PC-3 (cell line): ENCODE measurements around the gene SLC25A36. TPM values are rescaled to one million over a fixed set of nuclear protein-coding genes. Genes with fewer than 3 reads are reported as not detected.

Source experiments
- ATAC-seq: fragments of 200-7000 bp; cut with Tn5 transposase; 2 replicates; pipeline ENCODE4 v1.9.1; 2020; ENCODE audit warnings: mild to moderate bottlenecking, moderate library complexity
- BruUV-seq: library from RNA; stranded (reverse); fragments of 400-500 nt; replicated peaks from 2 replicates; lab custom pipeline; 2021; lab: Mats Ljungman, UMichigan
- CTCF ChIA-PET: fragments of 300-600 bp; sonication (Branson Sonifier 250); formaldehyde crosslinking; loops from one replicate; lab custom pipeline; 2022; ENCODE audit warnings: antibody characterized with exemption; lab: Charles Lee
- POLR2A ChIA-PET: fragments of 300-600 bp; sonication (Branson Sonifier 250); formaldehyde crosslinking; loops from one replicate; lab custom pipeline; 2022; ENCODE audit warnings: antibody characterized with exemption; ENCODE audit not compliant: unreplicated experiment; lab: Charles Lee
- DNase-seq: peaks from one replicate; pipeline ENCODE4 v3.0.0-alpha.2; 2015
- H2AFZ ChIP-seq: fragments of 300-600 bp; sonication (generic); 2 replicates; pipeline ENCODE4 v1.6.0; 2016; ENCODE audit warnings: antibody characterized with exemption, low read length
- H3F3A ChIP-seq: fragments of 300-600 bp; sonication (generic); one replicate; pipeline ENCODE4 v1.6.0; 2017; ENCODE audit warnings: antibody characterized with exemption, low read length, control low read depth, mild to moderate bottlenecking; ENCODE audit not compliant: unreplicated experiment
- H3K27ac ChIP-seq: fragments of 300-600 bp; sonication (generic); 2 replicates; pipeline ENCODE4 v1.5.1; 2016; ENCODE audit warnings: mild to moderate bottlenecking, low read length
- H3K27me3 ChIP-seq: fragments of 300-600 bp; sonication (generic); 2 replicates; pipeline ENCODE4 v1.6.1; 2016; ENCODE audit warnings: low read length, mixed read lengths
- H3K36me3 ChIP-seq: fragments of 300-600 bp; sonication (generic); 2 replicates; pipeline ENCODE4 v1.6.1; 2016; ENCODE audit warnings: low read depth, mixed run types, low read length, mixed read lengths
- H3K4me1 ChIP-seq: fragments of 300-600 bp; sonication (generic); 2 replicates; pipeline ENCODE4 v1.5.1; 2016; ENCODE audit warnings: low read length; ENCODE audit not compliant: insufficient read depth
- H3K4me2 ChIP-seq: fragments of 300-600 bp; sonication (generic); 2 replicates; pipeline ENCODE4 v1.6.0; 2016; ENCODE audit warnings: low read length
- H3K4me3 ChIP-seq: fragments of 300-600 bp; sonication (generic); 2 replicates; pipeline ENCODE4 v1.5.1; 2016; ENCODE audit warnings: mild to moderate bottlenecking, low read length, mixed read lengths
- H3K79me2 ChIP-seq: fragments of 300-600 bp; sonication (generic); 2 replicates; pipeline ENCODE4 v1.6.1; 2017; ENCODE audit warnings: low read length, mixed read lengths
- H3K9ac ChIP-seq: fragments of 300-600 bp; sonication (generic); 2 replicates; pipeline ENCODE4 v1.6.0; 2016; ENCODE audit warnings: mild to moderate bottlenecking, low read length
- H3K9me2 ChIP-seq: fragments of 300-600 bp; sonication (generic); replicated peaks from 2 replicates; pipeline ENCODE4 v1.6.1; 2016; ENCODE audit warnings: mixed run types, low read length, mixed read lengths
- H3K9me3 ChIP-seq: fragments of 300-600 bp; sonication (generic); 2 replicates; pipeline ENCODE4 v1.6.1; 2016; ENCODE audit warnings: low read length, mixed read lengths
- H4K20me1 ChIP-seq: fragments of 300-600 bp; sonication (generic); 2 replicates; pipeline ENCODE4 v1.6.1; 2016; ENCODE audit warnings: low read length, mixed read lengths
- CTCF ChIP-seq: fragments of 300-600 bp; sonication (generic); conservative IDR thresholded peaks from 2 replicates; pipeline ENCODE4 v1.5.1; 2017; ENCODE audit warnings: antibody characterized with exemption, low read depth, mild to moderate bottlenecking, low read length
- EZH2 ChIP-seq: fragments of 300-600 bp; sonication (generic); IDR thresholded peaks from one replicate; pipeline ENCODE4 v1.6.1; 2017; ENCODE audit warnings: antibody characterized with exemption, mild to moderate bottlenecking, low read length; ENCODE audit not compliant: unreplicated experiment
- EZH2phosphoT487 ChIP-seq: fragments of 300-600 bp; sonication (generic); IDR thresholded peaks from 2 replicates; pipeline ENCODE4 v1.6.1; 2018; ENCODE audit warnings: mild to moderate bottlenecking, antibody characterized with exemption, low read length, borderline replicate concordance
- intact Hi-C: fragments of 100-400 bp; cut with micrococcal nuclease; formaldehyde crosslinking; loops from 2 replicates; pipeline ENCODE4 v1.9.0; 2023
- total RNA-seq: library from RNA; depleted of rRNA; stranded (reverse); fragments of >200 nt; gene quantifications from 2 replicates; pipeline ENCODE4 v1.2.3, GENCODE V29; 2014

The SLC25A36 gene
- total RNA-seq, 1 experiment from 2014 or later, result 57.3 TPM

- DNase-seq, result no peak
- H3K27me3 ChIP-seq, result no peaks in the 10 kb centered on the region
- H3K9me3 ChIP-seq, result no peaks in the 10 kb centered on the region
- H3K36me3 ChIP-seq, result no peaks in the 10 kb centered on the region
- no TSS peak for BruUV-seq
- no peak overlapping the region for H2AFZ ChIP-seq
- ATAC-seq, result no peak
- no peaks in the 10 kb centered on the region for H4K20me1 ChIP-seq
- H3K9me2 ChIP-seq, result no peaks in the 10 kb centered on the region
- no peaks in the 10 kb centered on the region for H3F3A ChIP-seq
- CTCF ChIA-PET, result no interaction called here
- no peaks in the 10 kb centered on the region for H3K4me1 ChIP-seq
- H3K9ac ChIP-seq, result no peak overlapping the region
- intact Hi-C loops, result no loop called here
- POLR2A ChIA-PET, result no interaction called here
- H3K79me2 ChIP-seq, result no peaks in the 10 kb centered on the region
- TF ChIP-seq CTCF, result no peak
- TF ChIP-seq EZH2phosphoT487, result no peak
- no peak for TF ChIP-seq EZH2
- H3K4me2 ChIP-seq, result no peak overlapping the region
- H3K27ac ChIP-seq, result no peak overlapping the region
- H3K4me3 ChIP-seq, result no peak overlapping the region
Observed at GRCh38 chr3:140931016-140931454, 10.6 kb upstream of the SLC25A36 start.

GRCh38 chr3:140931801-140932200 is 9.8 kb upstream of the SLC25A36 start:
- Histone ChIP-seq H3K4me1 (no peaks in the 10 kb centered on the region), H4K20me1 (no peaks in the 10 kb centered on the region), H3K9me3 (no peaks in the 10 kb centered on the region), H3K9ac (no peak overlapping the region), H3K79me2 (no peaks in the 10 kb centered on the region), H3F3A (no peaks in the 10 kb centered on the region), H3K9me2 (no peaks in the 10 kb centered on the region), H3K27me3 (no peaks in the 10 kb centered on the region), H2AFZ (no peak overlapping the region), H3K36me3 (no peaks in the 10 kb centered on the region), H3K4me3 (no peak overlapping the region), H3K4me2 (no peak overlapping the region), H3K27ac (no peak overlapping the region)
- no peak for ATAC-seq
- DNase-seq, result no peak
- TF ChIP-seq CTCF (no peak), EZH2phosphoT487 (no peak), EZH2 (no peak)
- ChIA-PET POLR2A (no interaction called here), CTCF (no interaction called here)
- BruUV-seq, result no TSS peak
- intact Hi-C loops, result no loop called here

- POLR2A ChIA-PET, result no interaction called here
- H3K9me3 ChIP-seq, result no peaks in the 10 kb centered on the region
- no peaks in the 10 kb centered on the region for H3K79me2 ChIP-seq
- intact Hi-C loops, result no loop called here
- no peaks in the 10 kb centered on the region for H3F3A ChIP-seq
- H3K36me3 ChIP-seq, result no peaks in the 10 kb centered on the region
- DNase-seq, result no peak
- H3K27ac ChIP-seq, result no peak overlapping the region
- H3K9ac ChIP-seq, result no peak overlapping the region
- H3K9me2 ChIP-seq, result no peaks in the 10 kb centered on the region
- H3K4me2 ChIP-seq, result no peak overlapping the region
- BruUV-seq, result no TSS peak
- CTCF ChIA-PET, result no interaction called here
- H3K27me3 ChIP-seq, result no peaks in the 10 kb centered on the region
- no peak overlapping the region for H2AFZ ChIP-seq
- TF ChIP-seq CTCF, result no peak
- no peak for TF ChIP-seq EZH2phosphoT487
- TF ChIP-seq EZH2, result no peak
- no peaks in the 10 kb centered on the region for H4K20me1 ChIP-seq
- ATAC-seq, result no peak
- H3K4me1 ChIP-seq, result no peaks in the 10 kb centered on the region
- no peak overlapping the region for H3K4me3 ChIP-seq
Observed at GRCh38 chr3:140933109-140933508, 8.5 kb upstream of the SLC25A36 start.
